Fibroblast of skin of scalp (primary cell): ENCODE measurements around the gene MEIOSIN.
"Not testable (repeated sequence)": the region's sequence is repeated elsewhere in the genome, so short reads cannot be mapped to it uniquely, and the experiment has no call there.

Source experiments
- DNase-seq: peaks from one replicate; pipeline ENCODE4 v3.0.0-alpha.2; 2013

MEIOSIN gene

GRCh38 chr19:45720065-45720464 is 13.2 kb upstream of the MEIOSIN start:
- DNase-seq, result not testable (repeated sequence)

- DNase-seq, result not testable (repeated sequence)
Measured at GRCh38 chr19:45728683-45729082, 4.6 kb upstream of the MEIOSIN start.

GRCh38 chr19:45729800-45730290 is 3.4 kb upstream of the MEIOSIN start:
- DNase-seq, result no peak

DNA sequence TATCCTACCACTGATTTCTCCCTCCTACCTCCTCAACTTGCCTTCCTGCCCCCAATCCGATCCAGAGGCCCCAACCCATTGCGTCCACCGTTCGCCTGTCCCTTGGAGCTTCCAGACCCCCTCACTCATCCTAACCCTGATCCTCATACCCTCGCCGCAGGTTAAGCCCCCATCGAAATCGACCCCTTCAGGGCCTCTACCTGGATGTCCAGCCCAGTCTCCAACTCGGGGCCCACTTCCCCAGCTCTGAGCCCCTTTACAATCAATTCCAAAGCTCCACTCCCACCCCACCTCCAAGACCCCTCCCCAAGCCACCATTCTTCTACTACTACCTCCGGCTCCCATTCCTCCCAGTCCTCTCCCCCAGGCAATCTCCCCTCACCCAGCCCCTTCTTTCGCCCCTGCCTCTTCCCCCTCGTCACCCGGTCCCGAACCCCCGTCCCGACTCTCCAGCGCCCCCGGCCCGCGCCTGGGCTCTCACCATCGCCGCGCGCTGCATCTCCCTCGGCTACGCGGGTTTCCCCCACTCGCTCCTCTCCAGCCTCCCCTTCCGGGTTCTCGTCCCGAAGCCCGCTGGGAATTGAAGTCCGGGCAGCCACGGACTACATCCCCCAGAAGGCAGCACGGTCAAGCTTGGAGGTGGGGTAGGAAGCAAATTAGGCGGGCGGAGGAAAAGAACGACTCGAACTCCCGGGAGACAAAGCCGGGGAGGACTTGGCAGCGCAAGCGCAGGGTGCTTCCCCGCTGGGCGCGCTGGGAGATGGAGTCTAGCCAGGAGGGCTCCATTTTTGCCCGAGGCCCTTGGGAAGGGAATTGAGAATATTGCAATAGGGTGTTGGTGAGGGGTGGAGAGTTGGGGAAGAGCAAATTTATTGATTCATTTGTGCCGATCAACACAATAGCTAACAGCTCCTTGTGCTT is 2.6 kb upstream of the MEIOSIN start, which contains the start of gene FBXO46:
Gene FBXO46 (minus strand): TSS at position 529 of the 921 bp plus-strand sequence. CDS start 17,401 bp downstream, outside the sequence.
- DNase-seq, result peak; percentile 99

DNA sequence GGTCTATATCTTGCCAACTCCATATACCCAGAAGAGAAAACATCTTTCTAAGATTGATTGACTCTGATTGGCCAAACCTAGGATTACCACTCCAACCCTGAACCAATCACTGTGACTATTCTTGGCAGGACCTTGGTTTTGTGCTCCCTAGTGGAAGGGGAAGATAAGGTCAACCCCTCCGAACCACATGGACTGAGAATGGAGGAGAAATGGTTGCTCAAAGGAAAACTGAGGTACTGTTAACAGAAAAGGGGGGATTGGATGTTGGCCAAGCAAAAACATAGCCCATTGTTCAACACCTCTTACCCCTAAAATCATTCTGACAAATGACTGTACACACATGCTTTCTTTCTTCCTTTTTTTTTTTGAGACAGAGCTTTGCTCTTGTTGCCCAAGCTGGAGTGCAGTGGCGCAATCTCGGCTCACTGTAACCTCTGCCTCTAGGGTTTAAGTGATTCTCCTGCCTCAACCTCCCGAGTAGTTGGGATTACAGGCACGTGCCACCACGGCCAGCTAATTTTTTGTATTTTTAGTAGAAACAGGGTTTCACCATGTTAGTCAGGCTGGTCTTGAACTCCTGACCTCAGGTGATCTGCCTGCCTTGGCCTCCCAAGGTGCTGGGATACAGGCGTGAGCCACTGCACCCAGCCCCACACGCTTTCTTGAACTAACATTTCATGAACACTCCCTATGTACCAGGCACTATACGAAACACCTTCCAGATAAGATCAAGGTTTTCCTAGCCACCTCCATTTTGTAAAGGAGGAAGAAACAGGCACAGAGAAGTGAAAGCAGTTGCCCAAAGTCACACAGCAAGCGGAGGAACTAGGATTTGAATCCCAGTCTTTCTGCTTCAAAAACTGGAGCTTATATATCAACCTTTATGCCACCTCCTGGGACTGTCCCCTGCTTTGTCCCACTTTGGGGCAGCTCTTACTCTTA is 6.5 kb downstream of the MEIOSIN start:
- no peak for DNase-seq

- DNase-seq, result no peak
Measured at GRCh38 chr19:45742969-45743368, 9.7 kb downstream of the MEIOSIN start.

DNA sequence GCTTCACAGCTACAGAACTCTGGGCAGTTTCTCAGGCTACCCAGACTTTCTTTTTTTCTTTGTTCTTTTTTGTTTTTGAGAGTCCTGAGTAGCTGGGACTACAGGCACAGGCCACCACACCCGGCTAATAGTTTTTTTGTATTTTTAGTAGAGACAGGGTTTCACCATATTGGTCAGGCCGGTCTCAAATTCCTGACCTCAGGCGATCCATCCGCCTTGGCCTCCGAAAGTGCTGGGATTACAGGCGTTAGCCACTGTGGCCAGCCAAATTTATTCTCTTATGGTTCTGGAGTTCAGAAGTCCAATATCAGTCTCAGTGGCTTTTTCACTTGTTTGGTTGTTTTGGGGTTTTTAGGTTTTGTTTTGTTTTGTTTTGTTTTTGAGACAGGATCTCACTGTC is 12.4 kb downstream of the MEIOSIN start:
- no peak for DNase-seq

DNA sequence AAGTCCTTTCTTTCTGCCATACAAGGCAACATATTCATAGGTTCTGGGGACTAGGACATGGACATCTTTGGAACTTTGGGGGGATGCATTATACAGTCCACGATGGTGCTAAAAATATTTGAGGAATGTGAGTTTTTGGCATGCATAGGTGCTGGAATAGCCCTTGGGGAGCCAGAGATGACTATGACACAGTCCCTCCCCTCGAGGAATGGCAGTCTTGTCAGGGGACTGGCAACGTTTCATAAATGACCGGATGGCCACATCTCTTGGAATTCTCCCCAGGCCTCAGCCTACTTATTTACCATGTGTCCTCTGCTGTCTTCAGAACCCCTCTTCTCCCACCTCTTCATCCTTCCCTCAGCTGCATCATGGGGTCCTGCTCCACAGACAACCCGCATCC is 13.6 kb downstream of the MEIOSIN start:
- DNase-seq, result peak; percentile 20

DNA sequence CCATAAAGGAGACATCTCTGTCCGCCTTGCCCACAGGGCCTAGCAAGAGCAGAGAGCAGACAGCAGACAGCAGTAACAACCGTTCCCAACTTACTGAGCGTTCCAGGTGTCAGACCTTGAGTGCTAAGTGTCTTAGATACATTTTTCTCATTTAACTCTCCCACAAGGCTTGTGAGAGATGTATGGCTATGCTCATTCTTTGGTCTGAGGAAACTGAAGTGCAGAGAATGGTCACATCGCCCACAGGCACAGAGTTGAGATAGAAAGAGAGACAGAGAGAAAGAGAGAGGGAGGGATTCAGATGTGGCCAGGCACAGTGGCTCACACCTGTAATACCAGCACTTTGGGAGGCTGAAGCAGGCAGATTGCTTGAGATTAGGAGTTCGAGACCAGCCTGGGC is 14.3 kb downstream of the MEIOSIN start:
- DNase-seq, result no peak

- DNase-seq, result not testable (repeated sequence)
Measured at GRCh38 chr19:45751483-45751882, 18.2 kb downstream of the MEIOSIN start.

DNA sequence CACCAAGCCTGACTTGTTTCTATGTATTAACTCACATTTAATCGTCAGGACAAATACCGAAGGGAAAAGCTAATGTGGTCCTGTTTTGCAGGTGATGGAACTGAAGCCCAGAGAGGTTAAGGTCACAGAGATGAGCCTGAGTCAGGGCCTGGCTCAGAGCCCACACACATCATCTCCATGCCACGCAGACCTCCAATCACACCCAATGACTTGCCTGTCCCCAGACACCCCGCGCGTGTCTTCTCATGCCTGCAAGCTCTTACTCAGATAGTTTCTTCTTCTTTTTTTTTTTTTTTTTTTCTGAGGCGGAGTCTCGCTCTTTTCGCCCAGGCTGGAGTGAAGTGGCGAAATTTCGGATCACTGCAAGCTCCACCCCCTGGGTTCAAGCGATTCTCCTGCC is 19.4 kb downstream of the MEIOSIN start:
- DNase-seq, result no peak

DNA sequence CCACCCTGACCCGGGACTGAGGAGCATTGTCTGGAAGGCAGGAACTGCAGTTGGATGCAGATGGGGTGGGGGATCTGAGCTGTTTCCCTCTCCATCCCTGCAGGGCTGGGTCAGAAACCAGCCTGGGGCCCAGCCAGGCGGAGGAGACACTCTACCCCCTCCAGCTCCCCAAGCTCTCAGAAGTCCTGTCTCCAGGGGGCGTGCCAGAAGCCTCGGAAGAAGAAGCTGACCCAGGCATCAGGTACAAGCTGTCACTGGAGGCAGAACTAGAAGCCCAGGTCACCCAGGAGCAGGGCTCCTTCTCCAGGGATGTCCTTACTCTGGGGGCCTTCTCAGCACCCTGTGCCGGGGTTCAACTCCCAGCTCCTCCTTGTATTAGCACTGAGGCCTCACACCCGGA is 20.3 kb downstream of the MEIOSIN start:
- no peak for DNase-seq

- no peak for DNase-seq
Measured at GRCh38 chr19:45754323-45754722, 21.1 kb downstream of the MEIOSIN start.

DNA sequence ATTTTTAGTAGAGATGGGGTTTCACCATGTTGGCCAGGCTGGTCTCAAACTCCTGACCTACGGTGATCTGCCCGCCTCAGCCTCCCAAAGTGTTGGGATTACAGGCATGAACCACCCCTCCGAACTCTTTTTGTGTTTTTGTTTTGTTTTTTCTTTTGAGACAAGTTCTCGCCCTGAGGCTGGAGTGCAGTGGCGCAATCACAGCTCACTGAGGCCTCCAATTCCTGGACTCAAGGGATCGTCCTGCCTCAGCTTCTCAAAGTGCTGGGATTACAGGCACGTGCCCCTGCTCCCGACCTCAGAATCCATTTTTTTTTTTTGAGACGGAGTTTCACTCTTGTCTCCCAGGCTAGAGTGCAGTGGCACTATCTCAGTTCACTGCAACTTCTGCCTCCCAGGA is 24.5 kb downstream of the MEIOSIN start:
- no peak for DNase-seq

- no peak for DNase-seq
Measured at GRCh38 chr19:45758921-45759320, 25.7 kb downstream of the MEIOSIN start.

DNA sequence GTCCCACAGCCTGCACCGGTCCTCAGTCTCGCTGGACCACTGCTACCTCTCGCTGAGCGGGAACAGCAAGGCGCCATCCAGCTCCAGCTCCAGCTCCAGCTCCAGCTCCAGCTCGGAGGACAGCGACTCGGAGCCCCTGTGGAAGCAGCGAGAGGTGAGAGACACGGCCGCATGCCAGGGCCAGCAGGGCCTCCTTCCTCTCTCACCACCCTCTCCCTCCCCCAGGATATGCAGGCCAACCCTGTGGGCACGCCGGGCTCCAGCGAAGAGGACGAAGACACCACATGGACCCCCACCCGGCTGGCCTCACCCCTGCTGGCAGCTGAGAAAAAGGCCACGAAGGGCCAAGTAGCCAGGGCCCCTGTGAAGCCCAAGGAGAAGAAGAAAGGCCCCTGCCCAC is 28.5 kb downstream of the MEIOSIN start:
- no peak for DNase-seq

- no peak for DNase-seq
Measured at GRCh38 chr19:45762870-45763631, 29.8 kb downstream of the MEIOSIN start.

DNA sequence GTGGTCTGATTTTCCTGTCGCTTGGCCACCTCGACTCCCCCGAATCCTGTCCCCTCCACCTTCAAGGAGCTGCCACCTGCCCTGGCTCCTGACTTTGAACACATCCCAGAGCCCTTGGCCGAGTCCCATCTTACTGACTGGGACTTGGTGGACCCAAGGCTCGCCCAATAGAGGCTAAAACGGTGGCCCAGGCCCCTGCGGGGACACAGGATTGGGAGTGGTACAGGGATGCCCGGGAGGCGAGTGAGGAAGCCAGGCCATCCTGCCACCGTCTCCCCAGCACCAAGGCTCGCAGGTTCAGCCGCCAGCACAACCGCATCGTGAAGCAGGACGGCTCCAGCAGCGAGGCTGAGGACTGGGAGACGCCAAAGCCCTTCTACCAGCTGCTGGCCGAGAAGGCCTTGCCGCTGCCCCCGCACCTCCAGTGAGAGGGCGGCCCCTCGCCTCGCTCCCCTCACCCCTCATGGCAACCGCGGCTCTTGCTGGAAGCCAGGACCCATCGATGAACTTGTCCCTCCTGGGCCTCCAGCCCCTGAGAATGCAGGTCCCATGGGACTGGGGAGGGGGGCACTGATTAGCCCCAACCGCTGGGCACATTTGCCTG is 30.6 kb downstream of the MEIOSIN start:
- no peak for DNase-seq

GRCh38 chr19:45764475-45764874 is 31.2 kb downstream of the MEIOSIN start:
- DNase-seq, result no peak

DNA sequence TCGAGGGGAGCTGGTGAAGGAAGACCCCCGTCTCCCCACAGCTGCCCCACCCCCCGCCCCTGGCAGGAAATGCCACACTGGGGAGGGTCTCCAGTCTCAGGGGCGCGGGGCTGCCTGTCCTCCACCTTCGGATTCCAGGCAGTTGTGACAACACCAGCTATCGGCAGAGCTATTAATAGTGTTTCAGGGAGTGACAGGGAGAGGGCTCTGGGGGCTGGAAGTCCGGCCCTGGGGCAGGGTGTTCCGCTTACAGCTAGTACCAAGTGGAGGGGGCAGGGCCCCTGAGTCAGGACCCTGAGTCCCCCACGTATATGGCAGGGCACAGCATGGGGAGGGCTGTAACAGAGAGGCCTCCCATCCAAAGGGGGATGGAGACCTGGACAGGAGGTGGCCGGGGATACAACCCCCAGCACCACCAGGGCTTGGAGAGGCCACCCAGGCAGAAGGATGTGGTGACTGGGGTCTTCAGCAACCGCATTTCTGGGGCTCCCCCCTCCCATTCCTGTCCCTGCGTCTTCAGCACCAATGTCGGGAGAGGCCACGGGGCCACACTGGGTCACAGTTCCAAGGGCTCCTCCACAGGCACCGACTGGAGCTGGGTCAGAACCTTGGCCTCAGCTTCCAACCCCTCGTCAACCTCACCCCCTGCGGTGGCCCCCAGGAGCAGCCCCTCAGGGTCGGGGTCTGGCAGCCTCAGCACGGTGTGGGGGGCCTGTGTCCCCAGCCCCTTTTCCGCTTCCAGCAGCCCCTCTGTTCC is 31.9 kb downstream of the MEIOSIN start:
- no peak for DNase-seq

DNA sequence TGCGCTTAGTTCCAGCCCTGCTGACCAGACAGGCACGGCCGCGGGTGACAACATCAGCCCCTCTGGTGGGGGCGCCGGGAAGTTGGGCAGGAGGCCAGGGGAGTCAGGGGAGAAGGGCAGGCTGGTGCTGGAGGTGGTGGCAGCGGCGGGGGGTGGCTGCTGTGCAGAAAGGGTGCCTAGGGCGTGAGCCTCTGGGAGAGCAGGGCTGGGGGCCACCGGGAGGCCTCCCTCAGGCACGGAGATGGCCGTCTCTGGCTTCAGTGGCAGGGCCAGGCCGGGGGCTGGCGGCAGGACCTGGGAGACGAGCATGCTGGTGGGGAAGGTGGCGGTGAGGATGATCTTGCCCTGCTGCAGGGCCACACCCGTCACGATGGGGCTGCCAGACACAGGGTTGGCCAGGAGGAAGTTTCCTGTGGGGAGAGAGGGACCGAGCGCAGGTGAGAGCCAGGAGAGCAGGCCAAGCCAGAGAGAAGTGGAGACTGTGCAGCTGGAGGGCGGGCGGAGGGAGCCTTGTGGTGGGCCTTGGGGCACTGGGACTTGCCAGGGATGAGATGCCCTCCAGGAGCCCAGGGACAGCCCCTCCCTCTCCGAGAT is 32.6 kb downstream of the MEIOSIN start:
- no peak for DNase-seq
